ENCODE results near the gene ABCA13.

Gene ABCA13

GRCh38 chr7:48428091-48428684, 256.9 kb downstream of the ABCA13 start:
- no peak overlapping the region for H3K4me3 Mint-ChIP-seq
- no peaks in the 10 kb centered on the region for H3K4me1 Mint-ChIP-seq
- H3K27ac Mint-ChIP-seq: no peak overlapping the region
- no peaks in the 10 kb centered on the region for H3K27me3 Mint-ChIP-seq
- no peaks in the 10 kb centered on the region for H3K9me3 Mint-ChIP-seq
- ATAC-seq: no peak
- H3K36me3 Mint-ChIP-seq: no peaks in the 10 kb centered on the region

- H3K27me3 Mint-ChIP-seq: no peaks in the 10 kb centered on the region
- H3K4me1 Mint-ChIP-seq: no peaks in the 10 kb centered on the region
- no peak overlapping the region for H3K4me3 Mint-ChIP-seq
- H3K36me3 Mint-ChIP-seq: no peaks in the 10 kb centered on the region
- no peak overlapping the region for H3K27ac Mint-ChIP-seq
- H3K9me3 Mint-ChIP-seq: no peaks in the 10 kb centered on the region
- no peak for ATAC-seq
Observed at GRCh38 chr7:48429117-48429516, 257.9 kb downstream of the ABCA13 start.

- Mint-ChIP-seq H3K27ac (no peak overlapping the region), H3K4me1 (no peaks in the 10 kb centered on the region), H3K4me3 (no peak overlapping the region), H3K9me3 (no peaks in the 10 kb centered on the region), H3K27me3 (no peaks in the 10 kb centered on the region), H3K36me3 (no peaks in the 10 kb centered on the region)
- no peak for ATAC-seq
Observed at GRCh38 chr7:48438206-48438605, 266.9 kb downstream of the ABCA13 start.

GRCh38 chr7:48441848-48442492, 270.7 kb downstream of the ABCA13 start:
- H3K27me3 Mint-ChIP-seq: no peaks in the 10 kb centered on the region
- peaks cover 10% of the 10 kb centered on the region for H3K9me3 Mint-ChIP-seq
- H3K4me3 Mint-ChIP-seq: no peak overlapping the region
- ATAC-seq: no peak
- no peaks in the 10 kb centered on the region for H3K4me1 Mint-ChIP-seq
- no peak overlapping the region for H3K27ac Mint-ChIP-seq
- no peaks in the 10 kb centered on the region for H3K36me3 Mint-ChIP-seq

- Mint-ChIP-seq H3K36me3 (no peaks in the 10 kb centered on the region), H3K4me1 (no peaks in the 10 kb centered on the region), H3K27me3 (no peaks in the 10 kb centered on the region), H3K9me3 (peaks cover 10% of the 10 kb centered on the region), H3K27ac (no peak overlapping the region), H3K4me3 (no peak overlapping the region)
- ATAC-seq: no peak
Observed at GRCh38 chr7:48443051-48443450, 271.8 kb downstream of the ABCA13 start.

- Mint-ChIP-seq H3K4me3 (no peak overlapping the region), H3K4me1 (no peaks in the 10 kb centered on the region), H3K36me3 (no peaks in the 10 kb centered on the region), H3K9me3 (peaks cover 10% of the 10 kb centered on the region), H3K27me3 (no peaks in the 10 kb centered on the region), H3K27ac (no peak overlapping the region)
- ATAC-seq: no peak
Observed at GRCh38 chr7:48446721-48447120, 275.5 kb downstream of the ABCA13 start.

- Mint-ChIP-seq H3K27ac (no peak overlapping the region), H3K27me3 (no peaks in the 10 kb centered on the region), H3K9me3 (no peaks in the 10 kb centered on the region), H3K36me3 (no peaks in the 10 kb centered on the region), H3K4me1 (no peaks in the 10 kb centered on the region), H3K4me3 (no peak overlapping the region)
- no peak for ATAC-seq
Observed at GRCh38 chr7:48452218-48452617, 281.0 kb downstream of the ABCA13 start.

GRCh38 chr7:48454750-48455192, 283.5 kb downstream of the ABCA13 start:
- H3K36me3 Mint-ChIP-seq: no peaks in the 10 kb centered on the region
- H3K4me1 Mint-ChIP-seq: no peaks in the 10 kb centered on the region
- H3K9me3 Mint-ChIP-seq: no peaks in the 10 kb centered on the region
- H3K27me3 Mint-ChIP-seq: no peaks in the 10 kb centered on the region
- ATAC-seq: no peak
- H3K4me3 Mint-ChIP-seq: no peak overlapping the region
- no peak overlapping the region for H3K27ac Mint-ChIP-seq

GRCh38 chr7:48455363-48455762, 284.1 kb downstream of the ABCA13 start:
- H3K27me3 Mint-ChIP-seq: no peaks in the 10 kb centered on the region
- no peak overlapping the region for H3K4me3 Mint-ChIP-seq
- H3K36me3 Mint-ChIP-seq: no peaks in the 10 kb centered on the region
- no peak for ATAC-seq
- no peak overlapping the region for H3K27ac Mint-ChIP-seq
- no peaks in the 10 kb centered on the region for H3K9me3 Mint-ChIP-seq
- no peaks in the 10 kb centered on the region for H3K4me1 Mint-ChIP-seq

GRCh38 chr7:48458701-48459524, 287.7 kb downstream of the ABCA13 start:
- Mint-ChIP-seq H3K27ac (no peak overlapping the region), H3K36me3 (no peaks in the 10 kb centered on the region), H3K9me3 (peaks cover 4% of the 10 kb centered on the region), H3K4me1 (no peaks in the 10 kb centered on the region), H3K4me3 (no peak overlapping the region), H3K27me3 (no peaks in the 10 kb centered on the region)
- ATAC-seq: no peak

- ATAC-seq: no peak
- H3K4me1 Mint-ChIP-seq: no peaks in the 10 kb centered on the region
- H3K27me3 Mint-ChIP-seq: no peaks in the 10 kb centered on the region
- no peak overlapping the region for H3K4me3 Mint-ChIP-seq
- H3K36me3 Mint-ChIP-seq: no peaks in the 10 kb centered on the region
- peaks cover 4% of the 10 kb centered on the region for H3K9me3 Mint-ChIP-seq
- no peak overlapping the region for H3K27ac Mint-ChIP-seq
Observed at GRCh38 chr7:48466713-48467112, 295.5 kb downstream of the ABCA13 start.

GRCh38 chr7:48471196-48471595, 299.9 kb downstream of the ABCA13 start:
- H3K9me3 Mint-ChIP-seq: peaks cover 6% of the 10 kb centered on the region
- H3K27me3 Mint-ChIP-seq: no peaks in the 10 kb centered on the region
- H3K4me3 Mint-ChIP-seq: no peak overlapping the region

GRCh38 chr7:48472640-48473039, 301.4 kb downstream of the ABCA13 start:
- no peaks in the 10 kb centered on the region for H3K27me3 Mint-ChIP-seq
- ATAC-seq: no peak
- no peaks in the 10 kb centered on the region for H3K4me1 Mint-ChIP-seq

More at GRCh38 chr7:48471196-48471595, 299.9 kb downstream of the ABCA13 start:
- ATAC-seq: no peak
- Mint-ChIP-seq H3K4me1 (no peaks in the 10 kb centered on the region), H3K36me3 (no peaks in the 10 kb centered on the region), H3K27ac (no peak overlapping the region)

GRCh38 chr7:48473205-48473865, 302.1 kb downstream of the ABCA13 start:
- H3K4me1 Mint-ChIP-seq: no peaks in the 10 kb centered on the region
- ATAC-seq: no peak
- no peak overlapping the region for H3K27ac Mint-ChIP-seq
- no peaks in the 10 kb centered on the region for H3K36me3 Mint-ChIP-seq
- H3K4me3 Mint-ChIP-seq: no peak overlapping the region
- no peaks in the 10 kb centered on the region for H3K27me3 Mint-ChIP-seq
- peaks cover 6% of the 10 kb centered on the region for H3K9me3 Mint-ChIP-seq

More at GRCh38 chr7:48472640-48473039, 301.4 kb downstream of the ABCA13 start:
- H3K9me3 Mint-ChIP-seq: peaks cover 6% of the 10 kb centered on the region
- no peaks in the 10 kb centered on the region for H3K36me3 Mint-ChIP-seq
- no peak overlapping the region for H3K27ac Mint-ChIP-seq
- no peak overlapping the region for H3K4me3 Mint-ChIP-seq

- Mint-ChIP-seq H3K36me3 (no peaks in the 10 kb centered on the region), H3K27me3 (no peaks in the 10 kb centered on the region), H3K4me1 (no peaks in the 10 kb centered on the region), H3K9me3 (peaks cover 3% of the 10 kb centered on the region), H3K4me3 (no peak overlapping the region), H3K27ac (no peak overlapping the region)
- no peak for ATAC-seq
Observed at GRCh38 chr7:48481235-48481634, 310.0 kb downstream of the ABCA13 start.
